Measurements from ENCODE around the gene ADPRS. TPM values are rescaled to one million over a fixed set of nuclear protein-coding genes. Genes with fewer than 3 reads are reported as not detected.

ADPRS gene
- total RNA-seq, 4 donors from 2014 or later = 23.8 to 43.4 (median 32.6) TPM

GRCh38 chr1:36093929-36094328, 5.2 kb downstream of the ADPRS start:
- H3K27me3 ChIP-seq = no peaks in the 10 kb centered on the region
- H3K4me3 ChIP-seq = no peak overlapping the region
- WGBS, 2 donors (ENCODE audit: low coverage in 1 of 2) = 56% methylated on average over 1 of the region's 3 CpGs; no CpG with 5 or more reads in 1 of the 2 donors
- H3K36me3 ChIP-seq = peaks cover 0 to 70% of the 10 kb centered on the region in 2 donors
- H3K9me3 ChIP-seq = no peaks in the 10 kb centered on the region
- peaks cover 0 to 60% (median 9%) of the 10 kb centered on the region in 3 donors for H3K4me1 ChIP-seq
- no peak for ATAC-seq
- TF ChIP-seq POLR2AphosphoS5 (IDR thresholded peaks at IDR 0.05) (no peak), POLR2A (IDR thresholded peaks at IDR 0.05) (no peak), EP300 (IDR thresholded peaks at IDR 0.05) (no peak), CTCF (IDR thresholded peaks at IDR 0.05) (no peak)
- peak overlapping the region in 1 of 4 donors; percentile 33 for H3K27ac ChIP-seq

- Histone ChIP-seq H3K27me3 (no peaks in the 10 kb centered on the region), H3K27ac (peak overlapping the region in 1 of 4 donors; percentile 33), H3K4me3 (no peak overlapping the region), H3K36me3 (peaks cover 0 to 70% of the 10 kb centered on the region in 2 donors), H3K4me1 (peaks cover 0 to 60% (median 8%) of the 10 kb centered on the region in 3 donors), H3K9me3 (no peaks in the 10 kb centered on the region)
- ATAC-seq = no peak
- 40 to 56% methylated on average over 1 to 3 of the region's 8 CpGs for WGBS, 2 donors (ENCODE audit: low coverage in 1 of 2)
- TF ChIP-seq POLR2A (IDR thresholded peaks at IDR 0.05) = no peak
- no peak for TF ChIP-seq CTCF (IDR thresholded peaks at IDR 0.05)
- TF ChIP-seq EP300 (IDR thresholded peaks at IDR 0.05) = no peak
- no peak for TF ChIP-seq POLR2AphosphoS5 (IDR thresholded peaks at IDR 0.05)
These were observed 5.9 kb downstream of the ADPRS start for GRCh38 chr1:36094621-36095061.

GRCh38 chr1:36095760-36096405, 7.2 kb downstream of the ADPRS start:
- Histone ChIP-seq H3K36me3 (peaks cover 0 to 67% of the 10 kb centered on the region in 2 donors), H3K4me3 (no peak overlapping the region), H3K4me1 (peaks cover 0 to 57% (median 5%) of the 10 kb centered on the region in 3 donors), H3K9me3 (no peaks in the 10 kb centered on the region), H3K27ac (peak overlapping the region in 1 of 4 donors; percentile 3), H3K27me3 (no peaks in the 10 kb centered on the region)
- TF ChIP-seq POLR2AphosphoS5 (IDR thresholded peaks at IDR 0.05) = no peak
- no peak for TF ChIP-seq EP300 (IDR thresholded peaks at IDR 0.05)
- TF ChIP-seq CTCF (IDR thresholded peaks at IDR 0.05) = no peak
- no peak for TF ChIP-seq POLR2A (IDR thresholded peaks at IDR 0.05)
- ATAC-seq = no peak
- WGBS, 2 donors (ENCODE audit: low coverage in 1 of 2) = 20 to 52% methylated on average over 1 to 4 of the region's 15 CpGs

- H3K4me1 ChIP-seq = peaks cover 0 to 48% (median 5%) of the 10 kb centered on the region in 3 donors
- WGBS, 2 donors (ENCODE audit: low coverage in 1 of 2) = 67% methylated on average over 3 to 4 of the region's 16 CpGs
- peak overlapping the region in 2 of 4 donors; percentile 3 to 12 for H3K27ac ChIP-seq
- H3K27me3 ChIP-seq = no peaks in the 10 kb centered on the region
- H3K36me3 ChIP-seq = peaks cover 0 to 58% of the 10 kb centered on the region in 2 donors
- ATAC-seq = no peak
- TF ChIP-seq EP300 (IDR thresholded peaks at IDR 0.05) (no peak), CTCF (IDR thresholded peaks at IDR 0.05) (no peak), POLR2AphosphoS5 (IDR thresholded peaks at IDR 0.05) (no peak), POLR2A (IDR thresholded peaks at IDR 0.05) (no peak)
- H3K9me3 ChIP-seq = no peaks in the 10 kb centered on the region
- H3K4me3 ChIP-seq = no peak overlapping the region
These were observed 8.1 kb downstream of the ADPRS start for GRCh38 chr1:36096500-36097432.

All from gastroesophageal sphincter (tissue), 4 donors.